ENCODE data around the gene TBCA. TPM values are rescaled to one million over a fixed set of nuclear protein-coding genes. Genes with fewer than 3 reads are reported as not detected.

Gene TBCA
- total RNA-seq, 1 experiment from 2014 or later, result 310 TPM

GRCh38 chr5:77650686-77651085, 125.5 kb downstream of the TBCA start:
- no peaks in the 10 kb centered on the region for H3K9me3 Mint-ChIP-seq (ENCODE audit: unreplicated experiment)
- BruUV-seq (replicated peaks), result no TSS peak
- no peak for DNase-seq (ENCODE audit: unreplicated experiment)
- intact Hi-C loops (cut with micrococcal nuclease), result loop anchor here (10.0 kb wide), 1 partner anchor 66 kb away; no protein-coding TSS in a partner anchor
- H3K36me3 Mint-ChIP-seq (ENCODE audit: insufficient read depth, unreplicated experiment), result no peaks in the 10 kb centered on the region
- POLR2A ChIA-PET, result no interaction called here
- peaks cover 30% of the 10 kb centered on the region for H3K27me3 Mint-ChIP-seq (ENCODE audit: insufficient read depth, unreplicated experiment)
- CTCF ChIA-PET, result no interaction called here
- H3K4me1 Mint-ChIP-seq (ENCODE audit: insufficient read depth, unreplicated experiment), result no peaks in the 10 kb centered on the region
- H3K4me3 Mint-ChIP-seq (ENCODE audit: unreplicated experiment), result no peak overlapping the region
- no peak for TF ChIP-seq CTCF (IDR thresholded peaks at IDR 0.05; ENCODE audit: unreplicated experiment)
- no peak overlapping the region for H3K27ac Mint-ChIP-seq (ENCODE audit: low read depth, unreplicated experiment)

GRCh38 chr5:77649776-77650175, 126.4 kb downstream of the TBCA start:
- Mint-ChIP-seq H3K27ac (ENCODE audit: low read depth, unreplicated experiment) (no peak overlapping the region), H3K27me3 (ENCODE audit: insufficient read depth, unreplicated experiment) (peaks cover 33% of the 10 kb centered on the region), H3K4me1 (ENCODE audit: insufficient read depth, unreplicated experiment) (no peaks in the 10 kb centered on the region), H3K36me3 (ENCODE audit: insufficient read depth, unreplicated experiment) (no peaks in the 10 kb centered on the region), H3K9me3 (ENCODE audit: unreplicated experiment) (no peaks in the 10 kb centered on the region), H3K4me3 (ENCODE audit: unreplicated experiment) (no peak overlapping the region)
- BruUV-seq (replicated peaks), result no TSS peak
- intact Hi-C loops (cut with micrococcal nuclease), result loop anchor here (10.0 kb wide), 1 partner anchor 65 kb away; no protein-coding TSS in a partner anchor
- TF ChIP-seq CTCF (IDR thresholded peaks at IDR 0.05; ENCODE audit: unreplicated experiment), result no peak
- DNase-seq (ENCODE audit: unreplicated experiment), result no peak
- POLR2A ChIA-PET, result no interaction called here
- CTCF ChIA-PET, result no interaction called here

GRCh38 chr5:77645995-77646639, 130.0 kb downstream of the TBCA start:
- intact Hi-C loops (cut with micrococcal nuclease), result no loop called here
- Mint-ChIP-seq H3K36me3 (ENCODE audit: insufficient read depth, unreplicated experiment) (no peaks in the 10 kb centered on the region), H3K27ac (ENCODE audit: low read depth, unreplicated experiment) (no peak overlapping the region), H3K4me1 (ENCODE audit: insufficient read depth, unreplicated experiment) (no peaks in the 10 kb centered on the region), H3K4me3 (ENCODE audit: unreplicated experiment) (no peak overlapping the region), H3K9me3 (ENCODE audit: unreplicated experiment) (no peaks in the 10 kb centered on the region), H3K27me3 (ENCODE audit: insufficient read depth, unreplicated experiment) (peaks cover 54% of the 10 kb centered on the region)
- ChIA-PET POLR2A (no interaction called here), CTCF (no interaction called here)
- DNase-seq (ENCODE audit: unreplicated experiment), result no peak
- no TSS peak for BruUV-seq (replicated peaks)
- TF ChIP-seq CTCF (IDR thresholded peaks at IDR 0.05; ENCODE audit: unreplicated experiment), result no peak

GRCh38 chr5:77645158-77645994, 130.8 kb downstream of the TBCA start:
- Mint-ChIP-seq H3K27me3 (ENCODE audit: insufficient read depth, unreplicated experiment) (peaks cover 62% of the 10 kb centered on the region), H3K4me1 (ENCODE audit: insufficient read depth, unreplicated experiment) (no peaks in the 10 kb centered on the region), H3K36me3 (ENCODE audit: insufficient read depth, unreplicated experiment) (no peaks in the 10 kb centered on the region), H3K4me3 (ENCODE audit: unreplicated experiment) (no peak overlapping the region), H3K27ac (ENCODE audit: low read depth, unreplicated experiment) (no peak overlapping the region), H3K9me3 (ENCODE audit: unreplicated experiment) (no peaks in the 10 kb centered on the region)
- no TSS peak for BruUV-seq (replicated peaks)
- no peak for DNase-seq (ENCODE audit: unreplicated experiment)
- TF ChIP-seq CTCF (IDR thresholded peaks at IDR 0.05; ENCODE audit: unreplicated experiment), result no peak
- intact Hi-C loops (cut with micrococcal nuclease), result no loop called here
- ChIA-PET POLR2A (no interaction called here), CTCF (no interaction called here)
